Activated naive CD4-positive, alpha-beta T cell treated with anti-CD3 and anti-CD28 coated beads for 36 hours (primary cell): ENCODE results near the gene MRPL34. TPM values are rescaled to one million over a fixed set of nuclear protein-coding genes. Genes with fewer than 3 reads are reported as not detected.
"Not testable (repeated sequence)": the region's sequence is repeated elsewhere in the genome, so short reads cannot be mapped to it uniquely, and the experiment has no call there.

Source experiments
- CTCF ChIA-PET: fragments of 350-600 bp; sonication (Branson Sonifier 250); formaldehyde crosslinking; loops from one replicate; lab custom pipeline; 2021; ENCODE audit warnings: antibody characterized with exemption; lab: Charles Lee
- DNase-seq: peaks from one replicate; pipeline ENCODE4 v3.0.0-alpha.2; 2020
- H3K27ac Mint-ChIP-seq: one replicate; pipeline ENCODE4 v1.8.0; 2021; ENCODE audit warnings: mild to moderate bottlenecking, mixed read lengths
- H3K27me3 Mint-ChIP-seq: one replicate; pipeline ENCODE4 v1.8.0; 2021; ENCODE audit warnings: low read depth, mixed read lengths
- H3K36me3 Mint-ChIP-seq: one replicate; pipeline ENCODE4 v1.8.0; 2021; ENCODE audit warnings: low read depth, mixed read lengths
- H3K4me1 Mint-ChIP-seq: one replicate; pipeline ENCODE4 v1.8.0; 2021; ENCODE audit warnings: low read depth, mixed read lengths
- H3K4me3 Mint-ChIP-seq: one replicate; pipeline ENCODE4 v1.8.0; 2021; ENCODE audit warnings: mild to moderate bottlenecking, moderate library complexity, mixed read lengths
- H3K9me3 Mint-ChIP-seq: one replicate; pipeline ENCODE4 v1.8.0; 2021; ENCODE audit warnings: mixed read lengths
- intact Hi-C: fragments of 100-400 bp; cut with micrococcal nuclease; formaldehyde crosslinking; loops from one replicate; pipeline ENCODE4 v1.15.1; 2023
- total RNA-seq, 2 experiments: library from RNA; stranded (reverse); gene quantifications; one replicate each; pipeline ENCODE4 v1.2.3, GENCODE V29; 2021

MRPL34 gene
- total RNA-seq, 2 experiments from 2014 or later: 84.2 to 92.2 TPM

GRCh38 chr19:17266975-17267788, 38.5 kb upstream of the MRPL34 start, which contains the start of gene BABAM1:
Gene BABAM1 (plus strand): TSS chr19:17267443. CDS start chr19:17268807, 1,364 bp downstream.
- Mint-ChIP-seq H3K27me3 (no peaks in the 10 kb centered on the region), H3K4me1 (peaks cover 20% of the 10 kb centered on the region)

GRCh38 chr19:17268754-17269153, 36.9 kb upstream of the MRPL34 start:
- Mint-ChIP-seq H3K27me3 (no peaks in the 10 kb centered on the region), H3K27ac (no peak overlapping the region), H3K4me3 (peak overlapping the region; percentile 41), H3K4me1 (peaks cover 20% of the 10 kb centered on the region), H3K36me3 (peaks cover 12% of the 10 kb centered on the region), H3K9me3 (no peaks in the 10 kb centered on the region)
- CTCF ChIA-PET: interaction anchor here (0.6 to 0.7 kb wide), 3 partner anchors 34 to 554 kb away, joined by 3 to 4 read pairs (median 3); partner anchors contain the start of gene CCDC194
- DNase-seq: no peak
- intact Hi-C loops: loop anchor here (5.0 kb wide), 1 partner anchor 441 kb away; the partner anchor contains the start of gene SIN3B

More at GRCh38 chr19:17266975-17267788, 38.5 kb upstream of the MRPL34 start, which contains the start of gene BABAM1:
- peak within 1 kb of the TSS; percentile 85 for H3K27ac Mint-ChIP-seq
- peak within 1 kb of the TSS; percentile 87 for H3K4me3 Mint-ChIP-seq
- intact Hi-C loops: loop anchor here (1.0 to 5.0 kb wide), 8 partner anchors 21 to 440 kb away; partner anchors contain the start of genes GTPBP3, HAUS8, MRPL34 and MYO9B
- peak; percentile 99 for DNase-seq
- no peaks in the 10 kb centered on the region for H3K9me3 Mint-ChIP-seq
- peaks cover 9% of the 10 kb centered on the region for H3K36me3 Mint-ChIP-seq
- CTCF ChIA-PET: interaction anchor here (0.5 to 5.3 kb wide), 9 partner anchors 9 to 212 kb away, joined by 3 to 38 read pairs (median 3); partner anchors contain the start of genes ANKLE1 and DDA1

GRCh38 chr19:17274892-17275291, 30.8 kb upstream of the MRPL34 start:
- H3K27me3 Mint-ChIP-seq, H3K4me3 Mint-ChIP-seq, H3K27ac Mint-ChIP-seq, H3K9me3 Mint-ChIP-seq, intact Hi-C loops, DNase-seq, CTCF ChIA-PET, H3K4me1 Mint-ChIP-seq: not testable (repeated sequence)
- peaks cover 23% of the 10 kb centered on the region for H3K36me3 Mint-ChIP-seq

- Mint-ChIP-seq H3K4me1 (no peaks in the 10 kb centered on the region), H3K27ac (no peak overlapping the region), H3K27me3 (no peaks in the 10 kb centered on the region), H3K4me3 (no peak overlapping the region), H3K36me3 (peaks cover 19% of the 10 kb centered on the region), H3K9me3 (no peaks in the 10 kb centered on the region)
- DNase-seq: no peak
- CTCF ChIA-PET: no interaction called here
- intact Hi-C loops: no loop called here
These were observed 30.1 kb upstream of the MRPL34 start for GRCh38 chr19:17275441-17276175.

GRCh38 chr19:17279436-17279835, 26.2 kb upstream of the MRPL34 start:
- CTCF ChIA-PET: interaction anchor here (5.2 to 6.2 kb wide), 2 partner anchors 14 to 20 kb away, joined by 38 to 59 read pairs; partner anchors contain the start of genes BABAM1 and USHBP1
- no peaks in the 10 kb centered on the region for H3K9me3 Mint-ChIP-seq
- H3K4me1 Mint-ChIP-seq: peaks cover 13% of the 10 kb centered on the region
- H3K27ac Mint-ChIP-seq: no peak overlapping the region
- H3K36me3 Mint-ChIP-seq: peaks cover 22% of the 10 kb centered on the region
- intact Hi-C loops: no loop called here
- DNase-seq: no peak
- H3K27me3 Mint-ChIP-seq: no peaks in the 10 kb centered on the region
- no peak overlapping the region for H3K4me3 Mint-ChIP-seq

GRCh38 chr19:17281391-17282304, 24.0 kb upstream of the MRPL34 start, which contains the start of gene ANKLE1:
Gene ANKLE1 (plus strand): TSS chr19:17281901. CDS start chr19:17281921, 20 bp downstream.
- H3K27ac Mint-ChIP-seq: no peak within 1 kb of the TSS
- intact Hi-C loops: loop anchor here (1.0 to 10.0 kb wide), 7 partner anchors 20 to 567 kb away; partner anchors contain the start of genes NWD1 and USE1

GRCh38 chr19:17282488-17283125, 23.1 kb upstream of the MRPL34 start:
- Mint-ChIP-seq H3K36me3 (peaks cover 17% of the 10 kb centered on the region), H3K27me3 (no peaks in the 10 kb centered on the region), H3K9me3 (no peaks in the 10 kb centered on the region), H3K4me1 (peaks cover 13% of the 10 kb centered on the region), H3K27ac (no peak overlapping the region), H3K4me3 (peak overlapping the region; percentile 85)
- intact Hi-C loops: loop anchor here (1.0 to 10.0 kb wide), 7 partner anchors 21 to 568 kb away; partner anchors contain the start of genes NWD1 and USE1
- DNase-seq: peak; percentile 87
- CTCF ChIA-PET: interaction anchor here (0.5 to 6.2 kb wide), 13 partner anchors 10 to 294 kb away, joined by 3 to 59 read pairs (median 4); partner anchors contain the start of genes BABAM1, OCEL1, USE1 and USHBP1

More at GRCh38 chr19:17281391-17282304, 24.0 kb upstream of the MRPL34 start, which contains the start of gene ANKLE1:
- Mint-ChIP-seq H3K9me3 (no peaks in the 10 kb centered on the region), H3K27me3 (no peaks in the 10 kb centered on the region), H3K4me3 (peak within 1 kb of the TSS; percentile 85), H3K4me1 (peaks cover 13% of the 10 kb centered on the region), H3K36me3 (peaks cover 19% of the 10 kb centered on the region)
- DNase-seq: peak; percentile 54
- CTCF ChIA-PET: interaction anchor here (0.5 to 6.2 kb wide), 13 partner anchors 11 to 213 kb away, joined by 3 to 59 read pairs (median 3); partner anchors contain the start of genes BABAM1, OCEL1, USE1 and USHBP1

GRCh38 chr19:17283504-17283996, 22.1 kb upstream of the MRPL34 start:
- CTCF ChIA-PET: interaction anchor here (0.6 to 6.2 kb wide), 14 partner anchors 9 to 295 kb away, joined by 3 to 59 read pairs (median 3); partner anchors contain the start of genes ABHD8, BABAM1, MRPL34 and USHBP1
- H3K36me3 Mint-ChIP-seq: peaks cover 17% of the 10 kb centered on the region
- H3K9me3 Mint-ChIP-seq: no peaks in the 10 kb centered on the region

GRCh38 chr19:17285415-17286135, 20.1 kb upstream of the MRPL34 start:
- CTCF ChIA-PET: interaction anchor here (0.7 to 1.4 kb wide), 2 partner anchors 25 to 242 kb away, joined by 3 read pairs; no protein-coding TSS in a partner anchor
- H3K4me1 Mint-ChIP-seq: peaks cover 13% of the 10 kb centered on the region
- H3K9me3 Mint-ChIP-seq: no peaks in the 10 kb centered on the region
- H3K4me3 Mint-ChIP-seq: no peak overlapping the region
- no peaks in the 10 kb centered on the region for H3K27me3 Mint-ChIP-seq
- intact Hi-C loops: loop anchor here (10.0 kb wide), 1 partner anchor 571 kb away; the partner anchor contains the start of gene NWD1
- no peak for DNase-seq
- H3K36me3 Mint-ChIP-seq: peaks cover 17% of the 10 kb centered on the region
- H3K27ac Mint-ChIP-seq: no peak overlapping the region

More at GRCh38 chr19:17283504-17283996, 22.1 kb upstream of the MRPL34 start:
- intact Hi-C loops: loop anchor here (5.0 to 10.0 kb wide), 2 partner anchors 66 to 569 kb away; partner anchors contain the start of genes NWD1 and USE1
- Mint-ChIP-seq H3K4me3 (peak overlapping the region; percentile 22), H3K27me3 (no peaks in the 10 kb centered on the region), H3K4me1 (peaks cover 13% of the 10 kb centered on the region), H3K27ac (no peak overlapping the region)
- DNase-seq: no peak
